ENCODE data around the gene PRPSAP2.

The PRPSAP2 gene

GRCh38 chr17:18850679-18851078, 7.3 kb upstream of the PRPSAP2 start:
- DNase-seq (ENCODE audit: low spot score) = no peak
- Histone ChIP-seq H3K36me3 (ENCODE audit: low read depth) (no peaks in the 10 kb centered on the region), H3K4me1 (ENCODE audit: insufficient read depth, poor library complexity, severe bottlenecking) (peaks cover 6% of the 10 kb centered on the region), H3K9me3 (ENCODE audit: severe bottlenecking) (no peaks in the 10 kb centered on the region), H3K27me3 (ENCODE audit: insufficient read depth, poor library complexity, severe bottlenecking) (no peaks in the 10 kb centered on the region), H3K4me3 (ENCODE audit: severe bottlenecking) (no peak overlapping the region), H3K27ac (ENCODE audit: poor library complexity, severe bottlenecking) (peak overlapping the region; percentile 52)
- no peak for TF ChIP-seq CTCF (IDR thresholded peaks at IDR 0.05; ENCODE audit: poor library complexity, severe bottlenecking)
- no peak for ATAC-seq (ENCODE audit: low read depth)

- no peak for ATAC-seq (ENCODE audit: low read depth)
- Histone ChIP-seq H3K27ac (ENCODE audit: poor library complexity, severe bottlenecking) (no peak overlapping the region), H3K36me3 (ENCODE audit: low read depth) (no peaks in the 10 kb centered on the region)
Observed at GRCh38 chr17:18851201-18851600, 6.7 kb upstream of the PRPSAP2 start.

GRCh38 chr17:18854956-18855355, 3.0 kb upstream of the PRPSAP2 start:
- Histone ChIP-seq H3K4me1 (ENCODE audit: insufficient read depth, poor library complexity, severe bottlenecking) (peaks cover 6% of the 10 kb centered on the region), H3K9me3 (ENCODE audit: severe bottlenecking) (no peaks in the 10 kb centered on the region), H3K27me3 (ENCODE audit: insufficient read depth, poor library complexity, severe bottlenecking) (no peaks in the 10 kb centered on the region), H3K36me3 (ENCODE audit: low read depth) (no peaks in the 10 kb centered on the region), H3K4me3 (ENCODE audit: severe bottlenecking) (no peak overlapping the region), H3K27ac (ENCODE audit: poor library complexity, severe bottlenecking) (no peak overlapping the region)
- ATAC-seq (ENCODE audit: low read depth) = no peak
- DNase-seq (ENCODE audit: low spot score) = no peak
- TF ChIP-seq CTCF (IDR thresholded peaks at IDR 0.05; ENCODE audit: poor library complexity, severe bottlenecking) = no peak

More at GRCh38 chr17:18851201-18851600, 6.7 kb upstream of the PRPSAP2 start:
- Histone ChIP-seq H3K4me3 (ENCODE audit: severe bottlenecking) (no peak overlapping the region), H3K4me1 (ENCODE audit: insufficient read depth, poor library complexity, severe bottlenecking) (peaks cover 6% of the 10 kb centered on the region), H3K27me3 (ENCODE audit: insufficient read depth, poor library complexity, severe bottlenecking) (no peaks in the 10 kb centered on the region), H3K9me3 (ENCODE audit: severe bottlenecking) (no peaks in the 10 kb centered on the region)
- DNase-seq (ENCODE audit: low spot score) = no peak
- TF ChIP-seq CTCF (IDR thresholded peaks at IDR 0.05; ENCODE audit: poor library complexity, severe bottlenecking) = no peak

- TF ChIP-seq CTCF (IDR thresholded peaks at IDR 0.05; ENCODE audit: poor library complexity, severe bottlenecking) = no peak
- H3K27me3 ChIP-seq (ENCODE audit: insufficient read depth, poor library complexity, severe bottlenecking) = no peaks in the 10 kb centered on the region
- H3K4me1 ChIP-seq (ENCODE audit: insufficient read depth, poor library complexity, severe bottlenecking) = peaks cover 6% of the 10 kb centered on the region
- peak overlapping the region; percentile 55 for H3K4me3 ChIP-seq (ENCODE audit: severe bottlenecking)
- peak overlapping the region; percentile 33 for H3K27ac ChIP-seq (ENCODE audit: poor library complexity, severe bottlenecking)
- DNase-seq (ENCODE audit: low spot score) (peak; percentile 87), ATAC-seq (ENCODE audit: low read depth) (peak; percentile 94)
- no peaks in the 10 kb centered on the region for H3K9me3 ChIP-seq (ENCODE audit: severe bottlenecking)
- no peaks in the 10 kb centered on the region for H3K36me3 ChIP-seq (ENCODE audit: low read depth)
Observed at GRCh38 chr17:18855831-18856569, 1.9 kb upstream of the PRPSAP2 start.

GRCh38 chr17:18856570-18856915, 1.4 kb upstream of the PRPSAP2 start:
- H3K4me3 ChIP-seq (ENCODE audit: severe bottlenecking) = peak overlapping the region; percentile 55
- peak overlapping the region; percentile 33 for H3K27ac ChIP-seq (ENCODE audit: poor library complexity, severe bottlenecking)
- ATAC-seq (ENCODE audit: low read depth) = no peak
- TF ChIP-seq CTCF (IDR thresholded peaks at IDR 0.05; ENCODE audit: poor library complexity, severe bottlenecking) = no peak
- peaks cover 6% of the 10 kb centered on the region for H3K4me1 ChIP-seq (ENCODE audit: insufficient read depth, poor library complexity, severe bottlenecking)
- no peaks in the 10 kb centered on the region for H3K9me3 ChIP-seq (ENCODE audit: severe bottlenecking)
- DNase-seq (ENCODE audit: low spot score) = no peak
- H3K36me3 ChIP-seq (ENCODE audit: low read depth) = no peaks in the 10 kb centered on the region
- no peaks in the 10 kb centered on the region for H3K27me3 ChIP-seq (ENCODE audit: insufficient read depth, poor library complexity, severe bottlenecking)
